Subcutaneous adipose tissue (tissue), 4 donors: ENCODE data around the gene WDR5. TPM values are rescaled to one million over a fixed set of nuclear protein-coding genes. Genes with fewer than 3 reads are reported as not detected.

Experiments
- total RNA-seq, 4 donors: library from RNA; depleted of rRNA; stranded (reverse); fragments of >200 nt; gene quantifications; one replicate each; pipeline ENCODE4 v1.1.0, GENCODE V29; 2016
- TF ChIP-seq, protein P1 (sequence below): fragments of 450-650 bp; IDR thresholded peaks from one replicate; pipeline ENCODE4 v1.5.1; 2016; ENCODE audit warnings: low read depth, mild to moderate bottlenecking, control low read depth, antibody characterized with exemption, moderate library complexity

The WDR5 gene
- 10 to 100 TPM; 13.7 to 17.3 (median 14.6) TPM for total RNA-seq

DNA sequence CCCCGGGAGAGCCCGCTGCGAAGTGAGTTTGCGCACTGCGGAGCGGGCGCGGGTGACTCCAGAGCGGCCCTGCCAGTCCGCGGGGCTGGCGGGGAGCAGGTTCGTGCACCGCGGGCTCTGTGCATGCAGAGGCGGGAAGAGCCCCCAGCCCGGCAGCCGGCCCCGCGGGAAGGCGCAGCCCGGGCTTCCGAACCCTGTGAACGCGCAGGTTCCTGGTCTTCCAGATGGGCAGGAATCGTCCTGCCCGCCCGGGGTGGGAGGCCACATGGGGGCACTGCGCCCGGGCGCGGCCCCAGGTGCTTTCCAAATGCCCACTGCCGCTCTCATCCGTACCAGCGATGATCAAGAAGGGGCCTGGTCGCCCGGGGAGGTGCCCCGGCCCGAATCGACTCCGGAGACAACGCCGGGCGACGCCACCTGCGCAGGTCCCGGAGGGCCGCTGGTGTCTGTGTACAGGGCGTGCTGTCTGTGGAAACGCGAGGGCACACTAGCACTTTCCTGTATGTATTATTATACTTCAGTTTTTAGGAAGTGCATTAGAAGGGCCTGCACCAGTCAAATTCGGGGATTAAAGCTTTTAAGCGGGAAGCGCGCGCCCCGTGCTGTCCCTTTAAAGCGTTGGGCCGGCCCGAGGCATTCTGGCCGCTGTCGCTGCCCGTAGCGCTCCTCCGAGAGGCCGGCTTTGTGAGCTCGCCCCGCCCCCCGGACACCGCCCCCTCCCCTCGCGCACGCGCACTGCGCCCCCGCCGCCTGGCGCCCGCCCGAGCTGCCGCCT, at the start of gene WDR5:
TSS of gene WDR5 (plus strand) at position 740 of the 775 bp plus-strand sequence. CDS start 3,796 bp downstream, outside the sequence.
- TF ChIP-seq, protein P1, sequence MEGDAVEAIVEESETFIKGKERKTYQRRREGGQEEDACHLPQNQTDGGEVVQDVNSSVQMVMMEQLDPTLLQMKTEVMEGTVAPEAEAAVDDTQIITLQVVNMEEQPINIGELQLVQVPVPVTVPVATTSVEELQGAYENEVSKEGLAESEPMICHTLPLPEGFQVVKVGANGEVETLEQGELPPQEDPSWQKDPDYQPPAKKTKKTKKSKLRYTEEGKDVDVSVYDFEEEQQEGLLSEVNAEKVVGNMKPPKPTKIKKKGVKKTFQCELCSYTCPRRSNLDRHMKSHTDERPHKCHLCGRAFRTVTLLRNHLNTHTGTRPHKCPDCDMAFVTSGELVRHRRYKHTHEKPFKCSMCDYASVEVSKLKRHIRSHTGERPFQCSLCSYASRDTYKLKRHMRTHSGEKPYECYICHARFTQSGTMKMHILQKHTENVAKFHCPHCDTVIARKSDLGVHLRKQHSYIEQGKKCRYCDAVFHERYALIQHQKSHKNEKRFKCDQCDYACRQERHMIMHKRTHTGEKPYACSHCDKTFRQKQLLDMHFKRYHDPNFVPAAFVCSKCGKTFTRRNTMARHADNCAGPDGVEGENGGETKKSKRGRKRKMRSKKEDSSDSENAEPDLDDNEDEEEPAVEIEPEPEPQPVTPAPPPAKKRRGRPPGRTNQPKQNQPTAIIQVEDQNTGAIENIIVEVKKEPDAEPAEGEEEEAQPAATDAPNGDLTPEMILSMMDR = no peak

GRCh38 chr9:134088063-134088725, 47.7 kb upstream of the WDR5 start:
- TF ChIP-seq, protein P1 = no peak

GRCh38 chr9:134089972-134090371, 45.9 kb upstream of the WDR5 start:
- TF ChIP-seq, protein P1 = no peak

DNA sequence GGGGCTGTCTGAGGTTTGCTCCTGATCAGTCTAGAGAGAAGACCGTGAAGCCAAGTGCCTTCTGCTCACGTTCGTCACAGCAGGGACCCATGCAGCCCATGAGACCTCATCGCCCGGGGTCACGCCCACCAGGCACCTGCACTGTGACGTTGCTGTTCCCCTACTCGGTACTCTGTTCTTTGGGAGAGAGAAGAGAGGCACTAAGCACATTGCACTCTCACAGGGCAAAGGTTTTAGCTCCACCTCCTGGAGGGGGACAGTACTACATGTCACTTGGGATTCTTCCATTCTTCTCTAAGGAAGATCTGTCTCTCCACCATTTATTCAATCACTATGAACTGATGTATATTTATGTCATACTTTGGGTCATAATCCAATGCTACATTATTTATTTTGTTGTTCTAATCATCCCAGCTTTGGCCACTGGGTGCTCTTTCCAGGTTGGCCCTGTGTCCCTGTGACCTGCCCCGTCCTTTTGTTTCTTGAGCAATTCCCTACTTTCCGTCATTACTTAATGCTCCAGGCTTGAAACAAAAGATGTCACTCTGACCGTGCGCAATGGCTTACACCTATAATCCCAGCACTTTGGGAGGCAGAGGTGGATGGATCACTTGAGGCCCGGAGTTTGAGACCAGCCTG, 36.6 kb upstream of the WDR5 start:
- TF ChIP-seq, protein P1 = no peak

DNA sequence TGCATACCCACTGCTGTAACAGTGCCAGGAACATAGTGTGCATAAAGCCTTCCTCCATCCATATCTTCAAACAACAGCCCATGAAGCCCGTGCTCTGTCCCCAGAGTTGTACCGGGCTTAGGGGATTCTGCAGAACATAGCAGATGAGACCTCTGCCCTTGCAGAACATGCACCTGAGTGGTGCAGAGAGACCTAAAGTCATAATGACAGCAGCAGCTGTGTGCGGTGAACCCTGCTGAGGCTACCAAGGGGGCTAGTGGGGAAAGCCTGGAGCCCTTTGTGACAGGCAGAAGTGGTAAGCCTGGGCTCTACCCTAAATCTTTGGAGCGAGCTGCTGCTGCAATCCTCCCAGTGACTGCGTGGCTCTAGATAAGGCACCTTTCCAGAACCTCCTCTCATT, 35.8 kb upstream of the WDR5 start:
- TF ChIP-seq, protein P1 = no peak

DNA sequence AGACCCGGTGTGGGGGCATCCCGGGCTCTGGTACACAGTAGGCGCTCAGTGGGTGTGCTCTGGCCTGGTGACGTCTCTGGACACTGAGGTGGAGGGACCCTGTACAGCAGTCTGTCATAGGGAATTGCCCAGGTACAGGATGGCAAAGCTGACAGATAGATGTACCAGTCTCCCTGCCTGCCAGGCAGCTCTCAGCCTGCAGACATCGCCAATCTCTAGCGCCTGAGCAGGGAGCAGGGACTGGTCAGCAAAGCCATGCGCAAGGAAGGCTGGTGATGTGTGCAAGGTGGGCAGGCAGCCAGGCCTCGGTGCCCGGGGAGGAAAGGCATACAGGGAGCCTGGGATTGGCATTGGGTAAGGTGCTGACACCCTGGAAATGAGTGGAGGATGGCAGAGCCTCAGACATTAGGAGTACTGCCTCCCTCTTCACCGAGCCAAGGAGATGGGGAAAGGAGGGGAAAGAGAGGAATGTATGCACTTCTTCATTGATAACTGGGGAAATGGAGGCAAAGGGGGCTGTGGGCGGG, 34.2 kb upstream of the WDR5 start:
- TF ChIP-seq, protein P1 = no peak
